PC-3 (cell line): ENCODE results near the gene PLXNA1. TPM values are rescaled to one million over a fixed set of nuclear protein-coding genes. Genes with fewer than 3 reads are reported as not detected.

Experiments
- ATAC-seq: fragments of 200-7000 bp; cut with Tn5 transposase; 2 replicates; pipeline ENCODE4 v1.9.1; 2020; ENCODE audit warnings: mild to moderate bottlenecking, moderate library complexity
- BruUV-seq: library from RNA; stranded (reverse); fragments of 400-500 nt; replicated peaks from 2 replicates; lab custom pipeline; 2021; lab: Mats Ljungman, UMichigan
- CTCF ChIA-PET: fragments of 300-600 bp; sonication (Branson Sonifier 250); formaldehyde crosslinking; loops from one replicate; lab custom pipeline; 2022; ENCODE audit warnings: antibody characterized with exemption; lab: Charles Lee
- POLR2A ChIA-PET: fragments of 300-600 bp; sonication (Branson Sonifier 250); formaldehyde crosslinking; loops from one replicate; lab custom pipeline; 2022; ENCODE audit warnings: antibody characterized with exemption; ENCODE audit not compliant: unreplicated experiment; lab: Charles Lee
- DNase-seq: peaks from one replicate; pipeline ENCODE4 v3.0.0-alpha.2; 2015
- H2AFZ ChIP-seq: fragments of 300-600 bp; sonication (generic); 2 replicates; pipeline ENCODE4 v1.6.0; 2016; ENCODE audit warnings: antibody characterized with exemption, low read length
- H3F3A ChIP-seq: fragments of 300-600 bp; sonication (generic); one replicate; pipeline ENCODE4 v1.6.0; 2017; ENCODE audit warnings: antibody characterized with exemption, low read length, control low read depth, mild to moderate bottlenecking; ENCODE audit not compliant: unreplicated experiment
- H3K27ac ChIP-seq: fragments of 300-600 bp; sonication (generic); 2 replicates; pipeline ENCODE4 v1.5.1; 2016; ENCODE audit warnings: mild to moderate bottlenecking, low read length
- H3K27me3 ChIP-seq: fragments of 300-600 bp; sonication (generic); 2 replicates; pipeline ENCODE4 v1.6.1; 2016; ENCODE audit warnings: low read length, mixed read lengths
- H3K36me3 ChIP-seq: fragments of 300-600 bp; sonication (generic); 2 replicates; pipeline ENCODE4 v1.6.1; 2016; ENCODE audit warnings: low read depth, mixed run types, low read length, mixed read lengths
- H3K4me1 ChIP-seq: fragments of 300-600 bp; sonication (generic); 2 replicates; pipeline ENCODE4 v1.5.1; 2016; ENCODE audit warnings: low read length; ENCODE audit not compliant: insufficient read depth
- H3K4me2 ChIP-seq: fragments of 300-600 bp; sonication (generic); 2 replicates; pipeline ENCODE4 v1.6.0; 2016; ENCODE audit warnings: low read length
- H3K4me3 ChIP-seq: fragments of 300-600 bp; sonication (generic); 2 replicates; pipeline ENCODE4 v1.5.1; 2016; ENCODE audit warnings: mild to moderate bottlenecking, low read length, mixed read lengths
- H3K79me2 ChIP-seq: fragments of 300-600 bp; sonication (generic); 2 replicates; pipeline ENCODE4 v1.6.1; 2017; ENCODE audit warnings: low read length, mixed read lengths
- H3K9ac ChIP-seq: fragments of 300-600 bp; sonication (generic); 2 replicates; pipeline ENCODE4 v1.6.0; 2016; ENCODE audit warnings: mild to moderate bottlenecking, low read length
- H3K9me2 ChIP-seq: fragments of 300-600 bp; sonication (generic); replicated peaks from 2 replicates; pipeline ENCODE4 v1.6.1; 2016; ENCODE audit warnings: mixed run types, low read length, mixed read lengths
- H3K9me3 ChIP-seq: fragments of 300-600 bp; sonication (generic); 2 replicates; pipeline ENCODE4 v1.6.1; 2016; ENCODE audit warnings: low read length, mixed read lengths
- H4K20me1 ChIP-seq: fragments of 300-600 bp; sonication (generic); 2 replicates; pipeline ENCODE4 v1.6.1; 2016; ENCODE audit warnings: low read length, mixed read lengths
- EZH2 ChIP-seq: fragments of 300-600 bp; sonication (generic); IDR thresholded peaks from one replicate; pipeline ENCODE4 v1.6.1; 2017; ENCODE audit warnings: antibody characterized with exemption, mild to moderate bottlenecking, low read length; ENCODE audit not compliant: unreplicated experiment
- EZH2phosphoT487 ChIP-seq: fragments of 300-600 bp; sonication (generic); IDR thresholded peaks from 2 replicates; pipeline ENCODE4 v1.6.1; 2018; ENCODE audit warnings: mild to moderate bottlenecking, antibody characterized with exemption, low read length, borderline replicate concordance
- intact Hi-C: fragments of 100-400 bp; cut with micrococcal nuclease; formaldehyde crosslinking; loops from 2 replicates; pipeline ENCODE4 v1.9.0; 2023
- total RNA-seq: library from RNA; depleted of rRNA; stranded (reverse); fragments of >200 nt; gene quantifications from 2 replicates; pipeline ENCODE4 v1.2.3, GENCODE V29; 2014
- TF ChIP-seq, protein P1 (sequence below): fragments of 300-600 bp; sonication (generic); conservative IDR thresholded peaks from 2 replicates; pipeline ENCODE4 v1.5.1; 2017; ENCODE audit warnings: antibody characterized with exemption, low read depth, mild to moderate bottlenecking, low read length

The PLXNA1 gene
- total RNA-seq, 1 experiment from 2014 or later = 30.0 TPM

DNA sequence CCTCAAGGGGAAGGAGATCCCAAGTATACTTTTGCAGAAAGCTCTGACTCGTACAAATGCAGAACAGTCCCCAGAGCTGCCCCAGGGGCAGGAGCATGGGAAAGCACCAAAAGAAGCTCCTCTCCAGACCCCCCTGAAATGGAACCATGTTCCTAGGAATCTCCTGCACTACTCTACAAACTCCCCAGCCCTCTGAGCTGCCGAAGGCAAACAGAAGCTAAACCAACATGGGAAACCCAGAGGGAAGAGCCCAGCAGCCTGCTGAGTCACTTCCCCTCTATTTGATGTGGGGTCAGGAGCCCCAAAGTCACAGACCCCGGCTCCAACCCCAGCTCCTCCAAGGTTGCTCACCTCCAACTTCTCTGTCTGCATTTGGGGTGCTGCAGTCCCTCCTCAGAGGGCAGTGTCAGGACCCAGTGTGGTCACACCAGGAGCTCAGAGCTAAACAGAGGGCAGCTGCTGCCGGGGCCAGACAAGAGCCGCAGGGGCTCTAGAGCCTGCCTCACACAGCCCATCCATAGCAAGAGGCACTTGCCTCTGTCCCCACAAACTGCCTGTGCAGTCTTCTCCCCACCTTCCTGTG is 3.8 kb upstream of the PLXNA1 start:
- CTCF ChIA-PET = no interaction called here
- Histone ChIP-seq H3K4me2 (no peak overlapping the region), H3K9ac (no peak overlapping the region), H3K36me3 (no peaks in the 10 kb centered on the region), H3K27ac (no peak overlapping the region), H2AFZ (no peak overlapping the region), H4K20me1 (no peaks in the 10 kb centered on the region), H3K27me3 (no peaks in the 10 kb centered on the region), H3K79me2 (peaks cover 7% of the 10 kb centered on the region), H3K9me3 (peaks cover 4% of the 10 kb centered on the region; the same call in 1 of the 2 replicates), H3K4me3 (no peak overlapping the region), H3F3A (no peaks in the 10 kb centered on the region), H3K9me2 (no peaks in the 10 kb centered on the region), H3K4me1 (peaks cover 7% of the 10 kb centered on the region)
- POLR2A ChIA-PET = no interaction called here
- no peak for ATAC-seq
- TF ChIP-seq EZH2phosphoT487 (no peak), EZH2 (no peak)
- TF ChIP-seq, protein P1, sequence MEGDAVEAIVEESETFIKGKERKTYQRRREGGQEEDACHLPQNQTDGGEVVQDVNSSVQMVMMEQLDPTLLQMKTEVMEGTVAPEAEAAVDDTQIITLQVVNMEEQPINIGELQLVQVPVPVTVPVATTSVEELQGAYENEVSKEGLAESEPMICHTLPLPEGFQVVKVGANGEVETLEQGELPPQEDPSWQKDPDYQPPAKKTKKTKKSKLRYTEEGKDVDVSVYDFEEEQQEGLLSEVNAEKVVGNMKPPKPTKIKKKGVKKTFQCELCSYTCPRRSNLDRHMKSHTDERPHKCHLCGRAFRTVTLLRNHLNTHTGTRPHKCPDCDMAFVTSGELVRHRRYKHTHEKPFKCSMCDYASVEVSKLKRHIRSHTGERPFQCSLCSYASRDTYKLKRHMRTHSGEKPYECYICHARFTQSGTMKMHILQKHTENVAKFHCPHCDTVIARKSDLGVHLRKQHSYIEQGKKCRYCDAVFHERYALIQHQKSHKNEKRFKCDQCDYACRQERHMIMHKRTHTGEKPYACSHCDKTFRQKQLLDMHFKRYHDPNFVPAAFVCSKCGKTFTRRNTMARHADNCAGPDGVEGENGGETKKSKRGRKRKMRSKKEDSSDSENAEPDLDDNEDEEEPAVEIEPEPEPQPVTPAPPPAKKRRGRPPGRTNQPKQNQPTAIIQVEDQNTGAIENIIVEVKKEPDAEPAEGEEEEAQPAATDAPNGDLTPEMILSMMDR = no peak
- intact Hi-C loops = no loop called here
- BruUV-seq = no TSS peak
- DNase-seq = no peak

DNA sequence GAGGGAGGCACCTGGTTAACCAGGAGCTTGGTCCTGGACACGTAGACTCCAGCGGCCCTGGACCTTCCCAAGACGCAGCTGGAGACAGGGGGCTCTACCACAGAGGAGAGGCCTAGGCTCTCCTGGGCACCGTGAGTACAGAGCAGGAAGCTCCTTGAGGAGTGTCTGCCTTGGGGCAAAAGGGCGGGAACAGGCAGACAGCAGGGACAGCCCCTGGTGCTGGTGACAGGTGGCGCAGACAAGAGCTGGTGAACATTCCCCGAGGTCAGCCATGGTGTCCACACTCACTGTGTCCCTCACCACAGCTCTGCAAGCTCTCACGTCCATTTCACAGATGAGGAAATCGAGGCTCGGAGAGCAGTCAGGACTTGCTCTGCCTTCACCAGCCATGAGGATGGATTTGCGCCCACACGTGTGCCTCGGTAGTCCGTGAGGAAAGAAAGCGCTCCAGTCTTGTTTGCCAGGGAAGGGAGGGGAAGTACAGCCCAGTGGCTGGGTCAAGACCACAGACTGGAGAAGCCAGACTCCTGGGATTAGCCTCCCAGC is 2.6 kb upstream of the PLXNA1 start:
- 0 out of 2 replicates have a peak, but pooled peaks cover 4% of the 10 kb centered on the region for H4K20me1 ChIP-seq

More for the DNA sequence above, 2.6 kb upstream of the PLXNA1 start:
- H3K9ac ChIP-seq = no peak overlapping the region
- H3K36me3 ChIP-seq = no peaks in the 10 kb centered on the region
- H2AFZ ChIP-seq = no peak overlapping the region
- TF ChIP-seq, protein P1 = no peak
- TF ChIP-seq EZH2phosphoT487 (no peak), EZH2 (no peak)
- ChIA-PET POLR2A (no interaction called here), CTCF (no interaction called here)
- DNase-seq (no peak), ATAC-seq (no peak)
- no peak overlapping the region for H3K27ac ChIP-seq
- H3K27me3 ChIP-seq = no peaks in the 10 kb centered on the region
- peaks cover 7% of the 10 kb centered on the region for H3K4me1 ChIP-seq
- intact Hi-C loops = loop anchor here (5.0 kb wide), 2 partner anchors 143 to 303 kb away; no protein-coding TSS in a partner anchor
- BruUV-seq = no TSS peak
- no peak overlapping the region for H3K4me3 ChIP-seq
- no peaks in the 10 kb centered on the region for H3F3A ChIP-seq
- peaks cover 19% of the 10 kb centered on the region for H3K79me2 ChIP-seq
- no peak overlapping the region for H3K4me2 ChIP-seq
- H3K9me2 ChIP-seq = no peaks in the 10 kb centered on the region
- no peaks in the 10 kb centered on the region for H3K9me3 ChIP-seq
